Transverse colon (tissue), 4 donors: ENCODE data around the gene PNMA8B.

Source experiments
- POLR2AphosphoS5 ChIP-seq, 3 donors: sonication (generic); formaldehyde crosslinking; IDR thresholded peaks; one replicate each; pipeline ENCODE4 v1.6.1; 2016; ENCODE audit warnings: antibody characterized with exemption in 3 of 3
- TF ChIP-seq, protein P1 (sequence below), 5 experiments: fragments of 200-600 bp in 3 of 5; fragments of 450-650 bp in 2 of 5; sonication (generic) in 3 of 5; IDR thresholded peaks; 1 replicate in 2 of 5; 2 replicates in 3 of 5; pipeline ENCODE4 v1.5.1; 2016 to 2017; ENCODE audit warnings: antibody characterized with exemption in 5 of 5, inconsistent platforms in 3 of 5, mild to moderate bottlenecking in 2 of 5, moderate library complexity in 1 of 5

GRCh38 chr19:46499692-46500091 lies 4.0 kb upstream of the PNMA8B start:
- TF ChIP-seq, protein P1, sequence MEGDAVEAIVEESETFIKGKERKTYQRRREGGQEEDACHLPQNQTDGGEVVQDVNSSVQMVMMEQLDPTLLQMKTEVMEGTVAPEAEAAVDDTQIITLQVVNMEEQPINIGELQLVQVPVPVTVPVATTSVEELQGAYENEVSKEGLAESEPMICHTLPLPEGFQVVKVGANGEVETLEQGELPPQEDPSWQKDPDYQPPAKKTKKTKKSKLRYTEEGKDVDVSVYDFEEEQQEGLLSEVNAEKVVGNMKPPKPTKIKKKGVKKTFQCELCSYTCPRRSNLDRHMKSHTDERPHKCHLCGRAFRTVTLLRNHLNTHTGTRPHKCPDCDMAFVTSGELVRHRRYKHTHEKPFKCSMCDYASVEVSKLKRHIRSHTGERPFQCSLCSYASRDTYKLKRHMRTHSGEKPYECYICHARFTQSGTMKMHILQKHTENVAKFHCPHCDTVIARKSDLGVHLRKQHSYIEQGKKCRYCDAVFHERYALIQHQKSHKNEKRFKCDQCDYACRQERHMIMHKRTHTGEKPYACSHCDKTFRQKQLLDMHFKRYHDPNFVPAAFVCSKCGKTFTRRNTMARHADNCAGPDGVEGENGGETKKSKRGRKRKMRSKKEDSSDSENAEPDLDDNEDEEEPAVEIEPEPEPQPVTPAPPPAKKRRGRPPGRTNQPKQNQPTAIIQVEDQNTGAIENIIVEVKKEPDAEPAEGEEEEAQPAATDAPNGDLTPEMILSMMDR (IDR thresholded peaks at IDR 0.05) = no peak
- TF ChIP-seq POLR2AphosphoS5 (IDR thresholded peaks at IDR 0.05) = no peak
